HCT116 (cell line): ENCODE data around the gene AGTRAP. TPM values are rescaled to one million over a fixed set of nuclear protein-coding genes. Genes with fewer than 3 reads are reported as not detected.

Source experiments
- ATAC-seq: fragments of 200-7000 bp; cut with Tn5 transposase; 2 replicates; pipeline ENCODE4 v1.9.1; 2020; ENCODE audit warnings: mild to moderate bottlenecking, moderate library complexity
- BruUV-seq: library from RNA; stranded (reverse); fragments of 400-500 nt; replicated peaks from 2 replicates; lab custom pipeline; 2021; lab: Mats Ljungman, UMichigan
- CTCF ChIA-PET: fragments of 300-600 bp; sonication (Branson Sonifier 250); formaldehyde crosslinking; loops from one replicate; lab custom pipeline; 2021; ENCODE audit warnings: antibody characterized with exemption; lab: Charles Lee
- POLR2A ChIA-PET: fragments of 300-600, 350-600 bp; sonication (Branson Sonifier 250); formaldehyde crosslinking; loops from one replicate; lab custom pipeline; 2021; ENCODE audit warnings: antibody characterized with exemption; lab: Charles Lee
- RAD21 ChIA-PET, 2 experiments: fragments of 300-600 bp; sonication (Branson Sonifier 250); formaldehyde crosslinking; loops; one replicate each; lab custom pipeline; 2023; ENCODE audit warnings: low total read pairs in 2 of 2; ENCODE audit not compliant: uncharacterized antibody in 2 of 2, unreplicated experiment in 2 of 2, low non-redundant PET in 1 of 2; lab: Charles Lee
- DNase-seq: peaks from one replicate; pipeline ENCODE4 v3.0.0-alpha.2; 2010; ENCODE audit warnings: low read depth, low spot score
- H2AFZ ChIP-seq: fragments of 200-600 bp; shearing (Covaris generic), sonication (generic); 2 replicates; pipeline ENCODE4 v1.6.1; 2017; ENCODE audit warnings: low read depth, mixed run types, mixed read lengths, antibody characterized with exemption, low read length; ENCODE audit not compliant: poor library complexity, severe bottlenecking
- H3K27ac ChIP-seq: 2 replicates; pipeline ENCODE4 v1.5.1; 2012; ENCODE audit warnings: low read depth, low read length
- H3K27me3 ChIP-seq: fragments of 200-600 bp; sonication (generic); 2 replicates; pipeline ENCODE4 v1.6.1; 2016; ENCODE audit warnings: mixed run types, low read length, mixed read lengths; ENCODE audit not compliant: insufficient read depth
- H3K36me3 ChIP-seq, 2 experiments: fragments of 200-500 bp in 1 of 2; fragments of 200-600 bp in 1 of 2; sonication (Bioruptor generic) in 1 of 2; sonication (generic) in 1 of 2; 2 replicates each; pipeline versions ENCODE4 v1.5.1 to v1.6.1; 2014 to 2016; ENCODE audit warnings: low read length in 2 of 2, inconsistent platforms in 1 of 2, mixed read lengths in 1 of 2, mixed run types in 1 of 2; ENCODE audit not compliant: insufficient read depth in 2 of 2, control insufficient read depth in 1 of 2
- H3K4me1 ChIP-seq, 2 experiments: fragments of 200-600 bp in 1 of 2; sonication (generic) in 1 of 2; 2 replicates each; pipeline versions ENCODE4 v1.5.1 to v1.6.1; 2012 to 2017; ENCODE audit warnings: low read length in 2 of 2, inconsistent platforms in 1 of 2, mild to moderate bottlenecking in 1 of 2, mixed read lengths in 1 of 2, mixed run types in 1 of 2, moderate library complexity in 1 of 2; ENCODE audit not compliant: insufficient read depth in 2 of 2, control insufficient read depth in 1 of 2
- H3K4me2 ChIP-seq: fragments of 200-600 bp; sonication (generic); 2 replicates; pipeline ENCODE4 v1.6.1; 2017; ENCODE audit warnings: mixed run types, low read length, mixed read lengths
- H3K4me3 ChIP-seq, 2 experiments: fragments of 200-600 bp in 1 of 2; sonication (generic) in 1 of 2; replicated peaks in 1 of 2; 2 replicates each; pipeline ENCODE4 v1.5.1; 2011 to 2016; ENCODE audit warnings: low read length in 2 of 2, control low read depth in 1 of 2, low read depth in 1 of 2, mild to moderate bottlenecking in 1 of 2, mixed read lengths in 1 of 2, mixed run types in 1 of 2
- H3K79me2 ChIP-seq: fragments of 200-600 bp; sonication (generic); 2 replicates; pipeline ENCODE4 v1.6.1; 2017; ENCODE audit warnings: mild to moderate bottlenecking, mixed run types, low read length, moderate library complexity, mixed read lengths; ENCODE audit not compliant: insufficient read depth
- H3K9ac ChIP-seq: fragments of 200-600 bp; sonication (generic); 2 replicates; pipeline ENCODE4 v1.6.1; 2016; ENCODE audit warnings: low read length, mixed read lengths
- H3K9me2 ChIP-seq: fragments of 200-600 bp; sonication (generic), shearing (Covaris generic); 2 replicates; pipeline ENCODE4 v1.6.1; 2017; ENCODE audit warnings: mixed run types, mild to moderate bottlenecking, moderate library complexity; ENCODE audit not compliant: insufficient read depth
- H3K9me3 ChIP-seq, 2 experiments: fragments of 200-500 bp in 1 of 2; fragments of 200-600 bp in 1 of 2; sonication (Bioruptor generic) in 1 of 2; sonication (generic) in 1 of 2; 2 replicates each; pipeline ENCODE4 v1.6.1; 2014 to 2017; ENCODE audit warnings: low read length in 2 of 2, mixed read lengths in 2 of 2, inconsistent platforms in 1 of 2, low read depth in 1 of 2, mild to moderate bottlenecking in 1 of 2, mixed run types in 1 of 2, moderate library complexity in 1 of 2; ENCODE audit not compliant: control insufficient read depth in 1 of 2, insufficient read depth in 1 of 2
- H4K20me1 ChIP-seq: fragments of 200-600 bp; sonication (generic), shearing (Covaris generic); 2 replicates; pipeline ENCODE4 v1.6.1; 2017; ENCODE audit warnings: mixed run types, mild to moderate bottlenecking, moderate library complexity; ENCODE audit not compliant: insufficient read depth
- CEBPB ChIP-seq: IDR thresholded peaks from 2 replicates; pipeline ENCODE4 v1.6.1; 2012; ENCODE audit warnings: low read depth
- CTCF ChIP-seq, 3 experiments: fragments of 200-600 bp in 1 of 3; sonication (generic) in 1 of 3; IDR thresholded peaks in 2 of 3; conservative IDR thresholded peaks in 1 of 3; 2 replicates each; pipeline ENCODE4 v1.5.1; 2012 to 2017; ENCODE audit warnings: low read depth in 2 of 3, low read length in 2 of 3, antibody characterized with exemption in 1 of 3, borderline replicate concordance in 1 of 3, control low read depth in 1 of 3, mild to moderate bottlenecking in 1 of 3, mixed read lengths in 1 of 3, mixed run types in 1 of 3, moderate library complexity in 1 of 3; ENCODE audit not compliant: insufficient read depth in 1 of 3
- EGR1 ChIP-seq: IDR thresholded peaks from 2 replicates; pipeline ENCODE4 v1.6.1; 2012; ENCODE audit warnings: low read depth
- ELF1 ChIP-seq: IDR thresholded peaks from 2 replicates; pipeline ENCODE4 v1.6.1; 2012; ENCODE audit warnings: low read depth, borderline replicate concordance
- EZH2 ChIP-seq: fragments of 200-600 bp; sonication (generic); IDR thresholded peaks from 2 replicates; pipeline ENCODE4 v1.6.1; 2017; ENCODE audit warnings: antibody characterized with exemption, mixed run types
- EZH2phosphoT487 ChIP-seq: fragments of 200-600 bp; IDR thresholded peaks from 2 replicates; pipeline ENCODE4 v1.6.1; 2018; ENCODE audit warnings: antibody characterized with exemption, borderline replicate concordance
- FOSL1 ChIP-seq: IDR thresholded peaks from 2 replicates; pipeline ENCODE4 v1.6.1; 2012; ENCODE audit warnings: low read depth
- JUND ChIP-seq: IDR thresholded peaks from 2 replicates; pipeline ENCODE4 v1.6.1; 2012
- MAX ChIP-seq: IDR thresholded peaks from 2 replicates; pipeline ENCODE4 v1.6.1; 2012
- RAD21 ChIP-seq: IDR thresholded peaks from 2 replicates; pipeline ENCODE4 v1.6.1; 2012; ENCODE audit warnings: low read depth, mild to moderate bottlenecking
- SP1 ChIP-seq: IDR thresholded peaks from 2 replicates; pipeline ENCODE4 v1.6.1; 2012; ENCODE audit warnings: low read depth
- TCF7L2 ChIP-seq: IDR thresholded peaks from 2 replicates; pipeline ENCODE4 v1.7.0; 2011; ENCODE audit warnings: borderline replicate concordance, inconsistent platforms; ENCODE audit not compliant: insufficient read depth, insufficient read length; ENCODE audit errors: extremely low read depth
- YY1 ChIP-seq: IDR thresholded peaks from 2 replicates; pipeline ENCODE4 v1.6.1; 2011; ENCODE audit warnings: low read length, low read depth, moderate library complexity, mild to moderate bottlenecking; ENCODE audit not compliant: insufficient replicate concordance; ENCODE audit errors: extremely low read depth
- ZBTB33 ChIP-seq: IDR thresholded peaks from 2 replicates; pipeline ENCODE4 v1.6.1; 2011; ENCODE audit warnings: mild to moderate bottlenecking, low read length, moderate library complexity; ENCODE audit not compliant: insufficient replicate concordance; ENCODE audit errors: extremely low read depth
- ZNF274 ChIP-seq: fragments of 200-500 bp; sonication (Bioruptor generic); IDR thresholded peaks from 2 replicates; pipeline ENCODE4 v1.6.1; 2014; ENCODE audit warnings: mild to moderate bottlenecking, low read depth, low read length, inconsistent platforms
- intact Hi-C: fragments of 100-400 bp; cut with micrococcal nuclease; formaldehyde crosslinking; loops from 2 replicates; pipeline ENCODE4 v1.10.0; 2022
- total RNA-seq: library from RNA; stranded (reverse); gene quantifications from one replicate; pipeline ENCODE4 v1.2.1, GENCODE V29; 2021; ENCODE audit not compliant: unreplicated experiment

AGTRAP gene
- total RNA-seq, 1 experiment from 2014 or later, result 49.0 TPM

GRCh38 chr1:11697188-11697892, 38.6 kb upstream of the AGTRAP start:
- Histone ChIP-seq H3K36me3 (no peaks in the 10 kb centered on the region), H3K9ac (no peak overlapping the region), H3K27me3 (peaks cover 17% of the 10 kb centered on the region; the same call in 1 of the 2 replicates), H3K4me3 (no peak overlapping the region), H4K20me1 (no peaks in the 10 kb centered on the region), H3K4me2 (no peak overlapping the region), H3K9me2 (no peaks in the 10 kb centered on the region), H2AFZ (no peak overlapping the region), H3K27ac (no peak overlapping the region), H3K4me1 (peaks cover 15 to 20% of the 10 kb centered on the region in 2 experiments), H3K9me3 (no peaks in the 10 kb centered on the region), H3K79me2 (no peaks in the 10 kb centered on the region)
- ChIA-PET POLR2A (no interaction called here), RAD21 (no interaction called here), CTCF (no interaction called here)
- TF ChIP-seq MAX, result no peak
- no peak for TF ChIP-seq YY1
- no peak for TF ChIP-seq RAD21
- TF ChIP-seq EGR1, result no peak
- no peak for TF ChIP-seq CEBPB
- no TSS peak for BruUV-seq
- ATAC-seq (no peak), DNase-seq (no peak)
- intact Hi-C loops, result no loop called here

GRCh38 chr1:11697893-11698210, 38.1 kb upstream of the AGTRAP start:
- Histone ChIP-seq H3K79me2 (no peaks in the 10 kb centered on the region), H2AFZ (no peak overlapping the region), H3K9me3 (no peaks in the 10 kb centered on the region), H4K20me1 (no peaks in the 10 kb centered on the region), H3K27ac (no peak overlapping the region), H3K4me3 (no peak overlapping the region), H3K27me3 (peaks cover 17% of the 10 kb centered on the region; the same call in 1 of the 2 replicates), H3K4me2 (no peak overlapping the region), H3K4me1 (peaks cover 11 to 15% of the 10 kb centered on the region in 2 experiments), H3K9me2 (no peaks in the 10 kb centered on the region), H3K9ac (no peak overlapping the region), H3K36me3 (no peaks in the 10 kb centered on the region)
- BruUV-seq, result no TSS peak
- ChIA-PET POLR2A (no interaction called here), CTCF (no interaction called here), RAD21 (no interaction called here)
- DNase-seq, result no peak
- intact Hi-C loops, result no loop called here
- ATAC-seq, result no peak
- TF ChIP-seq EGR1 (no peak), CEBPB (no peak), SP1 (no peak), ELF1 (no peak), FOSL1 (no peak), ZNF274 (no peak), YY1 (no peak), EZH2phosphoT487 (no peak), ZBTB33 (no peak), CTCF (IDR thresholded peaks at IDR 0.05 in 2 of 3, conservative IDR thresholded peaks at IDR 0.05 in 1 of 3; ENCODE audit: borderline replicate concordance in 1 of 3, insufficient read depth in 1 of 3, low read depth in 2 of 3, low read length in 2 of 3) (no peak), RAD21 (no peak), MAX (no peak), TCF7L2 (no peak), JUND (no peak), EZH2 (no peak)
